Measurements from ENCODE around the gene CUX1. TPM values are rescaled to one million over a fixed set of nuclear protein-coding genes. Genes with fewer than 3 reads are reported as not detected.
A peak's percentile ranks its signal among the peaks of the same experiment; 100 is the strongest.

The CUX1 gene
- total RNA-seq, 1 experiment from 2014 or later: 53.5 TPM

DNA sequence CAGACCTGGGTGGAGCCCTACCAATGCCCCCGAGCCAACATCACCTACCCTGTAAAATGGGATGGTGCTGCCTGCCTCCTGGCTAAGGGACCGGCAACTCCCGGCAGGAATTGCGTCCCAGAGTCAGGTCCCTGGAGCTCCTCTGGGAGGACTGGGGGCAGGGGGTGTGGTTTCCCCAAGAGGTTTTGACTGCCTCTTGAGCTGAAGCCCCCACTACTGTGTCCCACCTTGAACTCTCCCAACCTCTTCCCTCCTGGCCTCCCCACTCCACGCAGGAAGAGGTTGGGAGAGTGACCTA lies 470.5 kb downstream of the CUX1 start:
- Histone ChIP-seq H3K4me2 (ENCODE audit: insufficient read depth, insufficient read length, low read length) (peak overlapping the region; percentile 86), H3K79me2 (ENCODE audit: insufficient read depth, low read length) (no peaks in the 10 kb centered on the region), H4K5ac (ENCODE audit: insufficient read length, low read depth, low read length) (no peak overlapping the region), H4K91ac (ENCODE audit: insufficient read length, low read depth, low read length) (no peak overlapping the region), H3K4ac (ENCODE audit: low read depth, low read length) (no peak overlapping the region), H2BK5ac (ENCODE audit: insufficient read length, low read length) (no peak overlapping the region), H3K23ac (ENCODE audit: insufficient read length, low read depth, low read length) (no peak overlapping the region), H3K27ac (ENCODE audit: insufficient read length, low read depth, low read length) (no peak overlapping the region), H3K9me3 (ENCODE audit: control insufficient read depth, low read depth, low read length) (no peaks in the 10 kb centered on the region), H2BK20ac (ENCODE audit: low read depth, low read length, poor library complexity, severe bottlenecking) (no peak overlapping the region), H2AK5ac (ENCODE audit: insufficient read length, low read length) (no peak overlapping the region), H3K56ac (ENCODE audit: insufficient read length, low read depth, low read length) (no peak overlapping the region), H2BK120ac (ENCODE audit: low read depth, low read length, poor library complexity, severe bottlenecking) (no peak overlapping the region), H3K27me3 (ENCODE audit: insufficient read depth, low read length) (no peaks in the 10 kb centered on the region), H3K14ac (ENCODE audit: insufficient read depth, low read length) (no peak overlapping the region), H3K9ac (ENCODE audit: extremely low read depth, insufficient read length, low read length) (no peak overlapping the region), H3K18ac (ENCODE audit: insufficient read length, low read depth, low read length) (no peak overlapping the region), H3K79me1 (ENCODE audit: insufficient read depth, low read depth, low read length, poor library complexity, severe bottlenecking) (no peaks in the 10 kb centered on the region), H4K8ac (replicated peaks; ENCODE audit: insufficient read length, low read depth, low read length) (no peak overlapping the region), H3K23me2 (ENCODE audit: insufficient read length, low read depth, low read length, poor library complexity, severe bottlenecking) (peaks cover 10% of the 10 kb centered on the region), H2BK15ac (ENCODE audit: low read depth, low read length) (no peak overlapping the region), H4K20me1 (ENCODE audit: control insufficient read depth, insufficient read depth, insufficient read length) (no peaks in the 10 kb centered on the region), H2BK12ac (ENCODE audit: insufficient read length, low read depth, low read length) (no peak overlapping the region), H2AFZ (ENCODE audit: low read length) (no peak overlapping the region), H3T11ph (ENCODE audit: low read length) (no peak overlapping the region), H3K4me1 (ENCODE audit: insufficient read depth, low read length) (no peaks in the 10 kb centered on the region)
- Mint-ChIP-seq H3K4me1 (peaks cover 19 to 32% of the 10 kb centered on the region in 2 experiments), H3K27ac (no peak overlapping the region), H3K4me3 (peak overlapping the region; percentile 64 to 81), H3K27me3 (ENCODE audit: low read depth) (peaks cover 28% of the 10 kb centered on the region), H3K36me3 (ENCODE audit: insufficient read depth in 1 of 3, low read depth in 3 of 3) (no peaks in the 10 kb centered on the region), H3K9me3 (no peaks in the 10 kb centered on the region; a peak in 1 of 5 replicates)
- no peak for DNase-seq
- TF ChIP-seq, protein P1, sequence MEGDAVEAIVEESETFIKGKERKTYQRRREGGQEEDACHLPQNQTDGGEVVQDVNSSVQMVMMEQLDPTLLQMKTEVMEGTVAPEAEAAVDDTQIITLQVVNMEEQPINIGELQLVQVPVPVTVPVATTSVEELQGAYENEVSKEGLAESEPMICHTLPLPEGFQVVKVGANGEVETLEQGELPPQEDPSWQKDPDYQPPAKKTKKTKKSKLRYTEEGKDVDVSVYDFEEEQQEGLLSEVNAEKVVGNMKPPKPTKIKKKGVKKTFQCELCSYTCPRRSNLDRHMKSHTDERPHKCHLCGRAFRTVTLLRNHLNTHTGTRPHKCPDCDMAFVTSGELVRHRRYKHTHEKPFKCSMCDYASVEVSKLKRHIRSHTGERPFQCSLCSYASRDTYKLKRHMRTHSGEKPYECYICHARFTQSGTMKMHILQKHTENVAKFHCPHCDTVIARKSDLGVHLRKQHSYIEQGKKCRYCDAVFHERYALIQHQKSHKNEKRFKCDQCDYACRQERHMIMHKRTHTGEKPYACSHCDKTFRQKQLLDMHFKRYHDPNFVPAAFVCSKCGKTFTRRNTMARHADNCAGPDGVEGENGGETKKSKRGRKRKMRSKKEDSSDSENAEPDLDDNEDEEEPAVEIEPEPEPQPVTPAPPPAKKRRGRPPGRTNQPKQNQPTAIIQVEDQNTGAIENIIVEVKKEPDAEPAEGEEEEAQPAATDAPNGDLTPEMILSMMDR (conservative IDR thresholded peaks at IDR 0.05): no peak
- no CpG with 5 or more reads among the region's 5 CpGs for WGBS (ENCODE audit: extremely low coverage, insufficient read length, low lambda C conversion rate)

All from H9 (cell line).